Medulla oblongata (tissue), 1 donor: ENCODE data around the gene GSTO2.

Experiments used
- DNase-seq: peaks from one replicate; pipeline ENCODE4 v3.0.0-alpha.2; 2015; ENCODE audit errors: extremely low spot score

GSTO2 gene

GRCh38 chr10:104307576-104308438 lies 38.8 kb downstream of the GSTO2 start:
- DNase-seq, result no peak

DNA sequence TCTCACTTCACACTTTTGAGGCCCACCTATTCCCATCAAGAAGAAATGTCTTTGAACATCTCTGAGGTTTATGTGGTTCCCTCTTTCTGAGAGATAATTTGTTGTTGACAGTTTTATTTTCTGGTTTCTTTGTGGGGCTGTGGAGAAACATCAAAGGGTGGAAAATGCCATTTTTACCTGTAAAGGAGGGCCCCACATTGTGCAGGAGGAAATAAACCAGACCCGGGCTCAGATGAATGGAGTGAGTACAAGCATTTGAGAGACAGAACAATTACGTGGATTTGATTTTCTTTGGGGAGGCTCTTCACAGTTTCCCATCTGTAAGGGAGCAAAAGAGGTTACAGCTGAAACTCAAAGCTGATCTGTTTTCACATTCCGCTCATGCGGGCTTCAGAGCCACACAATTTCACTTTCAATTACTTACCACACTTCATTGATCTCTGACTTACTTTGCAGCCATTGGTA lies 39.5 kb downstream of the GSTO2 start:
- DNase-seq, result no peak

DNA sequence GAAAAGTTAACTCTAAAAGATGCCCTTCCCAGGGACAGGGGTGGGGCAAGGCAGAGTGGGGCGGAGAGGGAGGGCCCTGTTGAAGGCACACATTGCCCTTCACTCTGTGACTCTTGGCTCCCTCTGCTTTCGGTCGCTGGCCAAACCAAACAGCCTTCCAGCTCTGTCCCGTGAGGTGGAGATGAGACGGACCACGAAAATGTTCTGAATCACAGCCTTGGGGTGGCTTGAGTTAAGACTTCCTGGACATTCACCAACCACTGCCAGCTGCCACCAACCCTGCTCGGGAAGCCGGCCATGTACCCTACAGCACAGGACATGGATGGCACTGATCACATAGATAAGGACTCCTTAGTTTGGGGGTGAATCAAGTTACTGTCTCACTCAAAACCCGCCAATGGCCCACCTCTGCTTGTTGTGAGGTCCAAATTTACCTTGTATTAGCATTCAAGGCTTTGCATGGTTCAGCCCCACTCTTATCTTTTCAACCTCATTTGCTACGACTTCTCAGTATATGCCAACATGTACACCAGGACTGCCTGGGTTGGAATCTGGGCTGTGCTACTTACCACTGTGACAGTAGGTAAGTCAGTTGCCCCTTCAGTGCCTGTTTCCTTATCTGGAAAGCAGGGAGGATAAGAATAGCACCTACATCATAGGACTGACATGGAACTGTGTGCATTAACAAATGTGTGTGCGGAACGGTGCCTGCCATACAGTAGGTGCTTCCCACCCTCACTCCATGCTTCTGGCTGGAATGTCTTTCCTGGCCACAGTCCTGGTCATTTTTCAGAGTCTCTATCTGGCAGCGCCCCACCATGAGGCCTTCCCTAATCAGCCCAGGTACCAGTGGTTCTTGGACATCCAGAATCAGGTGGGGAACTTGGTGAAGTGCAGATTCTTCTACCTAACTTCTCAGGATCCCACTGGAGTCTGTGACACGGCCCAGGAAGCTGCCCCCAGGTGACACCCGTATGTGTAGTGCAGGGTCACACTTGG lies 41.3 kb downstream of the GSTO2 start:
- DNase-seq, result peak; percentile 56

DNA sequence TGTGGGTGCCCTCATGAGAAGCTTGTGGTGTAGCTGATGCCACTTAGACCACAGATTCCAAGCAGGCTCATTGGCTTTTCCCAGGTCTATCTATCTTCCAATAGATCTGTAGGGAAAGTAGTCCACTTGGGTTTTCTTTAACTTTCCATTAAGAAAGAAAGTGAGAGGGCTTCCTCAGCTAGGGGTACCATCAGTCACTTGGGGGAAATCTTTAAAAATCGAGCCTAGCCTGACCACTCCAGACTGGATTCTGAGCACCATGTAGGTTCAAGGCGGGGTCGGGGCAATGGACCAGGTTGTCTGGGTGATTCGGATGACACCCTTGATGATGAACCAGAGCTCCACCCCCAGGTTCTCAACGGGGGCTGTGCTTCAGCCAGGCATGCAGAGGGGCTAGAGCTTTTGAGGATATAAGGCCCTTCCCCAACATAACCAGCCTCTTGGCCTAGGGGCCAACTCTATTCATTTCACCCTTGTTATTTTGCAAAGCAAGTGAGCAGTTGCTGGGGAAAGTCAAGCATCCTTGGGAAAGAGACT lies 42.3 kb downstream of the GSTO2 start:
- no peak for DNase-seq

DNA sequence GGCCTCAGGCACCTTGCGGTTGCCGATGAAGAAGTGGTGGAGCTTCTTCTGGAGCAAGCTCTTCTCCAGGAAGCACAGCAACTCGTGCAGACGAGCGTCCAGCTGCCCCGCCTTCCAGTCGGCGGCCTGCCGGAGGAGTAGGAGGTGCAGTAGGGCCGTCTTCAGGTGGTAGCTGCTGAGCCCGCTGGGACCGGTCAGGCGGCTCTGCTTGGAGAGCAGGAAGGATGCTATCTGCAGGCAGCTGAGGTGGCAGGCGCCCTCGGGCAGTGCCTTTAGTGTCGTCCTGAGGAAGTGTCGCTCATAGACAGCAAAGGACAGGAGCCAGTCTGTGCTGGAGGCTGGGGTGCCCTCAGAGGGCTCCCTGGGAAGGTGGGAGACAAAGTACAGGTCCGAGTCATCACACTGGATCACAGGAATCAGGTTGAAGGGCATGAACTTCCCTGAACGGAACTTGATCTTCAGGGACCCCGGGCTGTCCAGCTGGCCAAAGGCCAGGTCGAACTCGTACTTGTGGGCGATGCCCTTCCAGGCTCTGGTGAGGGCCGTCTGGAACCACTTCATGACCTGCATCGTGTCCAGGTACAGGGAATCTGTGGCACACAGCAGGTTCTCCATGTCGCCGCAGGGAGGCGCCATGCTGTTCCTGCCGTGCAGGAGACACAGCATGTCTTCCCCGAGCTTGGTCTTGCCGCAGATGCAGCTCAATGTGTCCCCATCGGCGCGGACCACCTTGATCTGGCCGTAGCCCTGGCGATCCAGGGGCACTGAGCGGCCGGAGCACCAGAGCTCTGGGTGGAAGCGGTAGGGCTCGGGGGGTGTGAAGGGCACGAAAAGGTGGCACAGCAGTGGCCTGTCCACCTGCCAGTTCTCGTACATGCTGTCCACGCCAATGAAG lies 45.9 kb downstream of the GSTO2 start:
- DNase-seq, result no peak

DNA sequence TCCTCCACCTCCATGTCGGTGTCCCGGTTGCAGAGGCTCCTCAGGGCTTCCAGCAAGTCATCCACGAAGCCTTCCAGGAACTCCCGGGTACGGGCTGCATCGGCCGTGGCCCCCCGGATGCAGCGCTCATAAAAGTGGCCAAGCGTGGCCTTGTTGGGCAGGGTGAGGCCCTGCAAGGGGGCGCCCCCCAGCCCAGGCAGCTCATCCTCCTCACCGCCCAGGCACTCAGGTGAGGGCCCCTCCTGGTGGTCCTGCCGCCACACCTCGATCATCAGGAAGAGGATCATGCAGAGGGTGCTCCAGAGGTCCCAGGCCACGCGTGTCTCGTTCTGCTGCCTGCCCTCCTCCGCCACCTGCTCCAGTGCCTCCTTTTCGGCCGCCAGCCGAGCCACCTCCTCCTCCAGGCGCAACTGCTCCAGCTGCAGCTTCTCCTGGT lies 46.5 kb downstream of the GSTO2 start:
- DNase-seq, result no peak

- DNase-seq, result no peak
These were observed 47.5 kb downstream of the GSTO2 start for GRCh38 chr10:104316321-104317099.

GRCh38 chr10:104317269-104317710 lies 48.3 kb downstream of the GSTO2 start:
- no peak for DNase-seq

GRCh38 chr10:104317726-104318299 lies 48.8 kb downstream of the GSTO2 start:
- no peak for DNase-seq

GRCh38 chr10:104318326-104318725 lies 49.3 kb downstream of the GSTO2 start:
- no peak for DNase-seq

DNA sequence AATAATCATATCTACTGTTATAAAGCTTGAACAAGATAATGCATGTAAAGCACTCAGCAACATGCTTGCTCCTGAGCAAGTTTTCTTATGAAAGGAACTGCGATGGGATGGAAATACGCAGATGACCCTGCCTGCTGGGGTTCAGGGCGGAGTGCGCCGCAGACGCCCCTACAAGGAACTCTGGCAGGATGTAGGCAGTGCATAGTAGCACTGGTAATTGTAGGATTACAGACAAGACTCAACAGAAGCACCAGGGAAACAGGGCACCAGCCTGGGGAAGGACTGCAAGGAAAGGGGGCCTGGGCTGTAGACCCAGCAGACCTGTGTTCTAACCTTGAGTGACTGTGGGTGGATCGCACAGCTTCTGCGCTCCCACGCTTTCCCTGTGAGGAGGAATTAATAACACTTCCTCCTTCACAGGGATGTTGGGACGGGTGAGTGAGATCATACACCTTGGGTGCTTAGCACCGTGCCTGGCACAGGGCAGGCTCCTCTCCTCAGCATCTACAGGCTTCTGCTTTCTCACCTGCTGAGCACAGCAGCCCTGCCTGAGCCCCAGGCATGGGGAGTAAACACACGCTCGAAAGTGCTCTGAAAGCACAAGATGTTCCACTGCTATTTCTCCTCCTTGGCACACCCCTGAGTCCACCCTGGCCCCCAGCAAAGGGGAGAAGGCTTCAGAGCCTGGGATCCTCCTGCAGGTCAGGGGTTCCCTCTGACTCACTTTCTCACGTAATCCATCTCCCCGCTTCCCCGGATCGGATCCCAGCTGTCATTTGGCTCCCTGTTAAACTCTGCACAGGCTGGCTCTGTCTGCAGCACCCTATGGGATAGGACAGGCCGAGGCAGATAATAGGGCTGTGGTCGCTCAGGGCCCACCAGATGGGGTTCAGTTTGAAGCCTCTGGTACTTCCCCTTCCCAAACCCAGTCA lies 50.1 kb downstream of the GSTO2 start:
- DNase-seq, result no peak

- DNase-seq, result no peak
These were observed 52.2 kb downstream of the GSTO2 start for GRCh38 chr10:104321226-104321625.

DNA sequence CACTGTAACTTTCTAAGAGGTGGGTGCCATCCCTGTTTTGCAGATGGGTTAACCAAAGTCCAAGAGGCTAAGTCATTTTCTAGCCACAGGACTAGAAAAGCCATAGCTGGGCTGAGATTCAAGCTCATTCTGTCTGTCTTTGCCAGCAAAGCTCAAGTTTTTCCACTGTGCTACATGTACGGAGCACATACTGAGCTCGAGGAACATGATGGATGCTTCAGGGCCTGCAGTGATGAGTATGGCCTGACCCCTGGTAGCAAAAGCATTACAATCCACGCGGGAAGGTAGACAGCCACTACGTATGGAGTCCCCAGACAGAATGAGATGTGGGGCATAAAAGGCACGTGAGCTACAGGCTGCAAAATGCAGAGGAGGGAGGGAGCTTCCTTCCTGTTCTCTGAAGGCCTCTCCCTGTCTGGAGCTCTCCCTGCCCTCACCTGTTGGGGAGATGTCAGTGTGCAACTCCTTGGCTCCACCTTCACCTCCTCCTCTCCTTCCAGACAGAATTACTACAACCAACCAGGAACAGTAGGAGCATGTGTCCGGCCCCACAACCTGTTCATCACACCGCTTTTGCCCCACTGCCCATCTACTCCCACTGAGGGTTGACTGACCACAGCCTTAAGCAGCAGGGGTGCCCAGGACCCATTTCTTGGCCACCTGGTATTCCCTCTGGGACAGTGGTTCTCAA lies 52.9 kb downstream of the GSTO2 start:
- DNase-seq, result no peak

- no peak for DNase-seq
These were observed 53.4 kb downstream of the GSTO2 start for GRCh38 chr10:104322416-104322782.

DNA sequence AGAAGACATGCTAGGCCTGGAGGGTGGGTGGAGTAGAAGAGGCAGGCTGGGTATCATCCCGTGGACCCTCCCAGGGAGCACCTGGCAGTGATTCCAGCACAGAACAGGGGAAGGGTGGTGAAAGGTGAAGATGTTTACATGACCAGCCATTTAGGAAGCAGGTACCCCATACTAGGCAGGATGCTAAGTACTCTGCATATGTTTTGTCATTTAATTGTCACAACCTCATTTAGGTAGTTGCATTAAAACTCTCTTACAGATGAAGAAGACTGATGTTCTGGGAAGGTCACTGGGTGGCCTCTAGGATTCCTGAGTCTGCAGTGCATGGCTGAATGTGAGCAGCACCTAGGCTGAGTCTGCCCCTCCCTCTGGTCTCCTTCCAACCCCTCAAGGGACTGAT lies 54.1 kb downstream of the GSTO2 start:
- DNase-seq, result no peak

- no peak for DNase-seq
These were observed 54.8 kb downstream of the GSTO2 start for GRCh38 chr10:104323760-104324201.

DNA sequence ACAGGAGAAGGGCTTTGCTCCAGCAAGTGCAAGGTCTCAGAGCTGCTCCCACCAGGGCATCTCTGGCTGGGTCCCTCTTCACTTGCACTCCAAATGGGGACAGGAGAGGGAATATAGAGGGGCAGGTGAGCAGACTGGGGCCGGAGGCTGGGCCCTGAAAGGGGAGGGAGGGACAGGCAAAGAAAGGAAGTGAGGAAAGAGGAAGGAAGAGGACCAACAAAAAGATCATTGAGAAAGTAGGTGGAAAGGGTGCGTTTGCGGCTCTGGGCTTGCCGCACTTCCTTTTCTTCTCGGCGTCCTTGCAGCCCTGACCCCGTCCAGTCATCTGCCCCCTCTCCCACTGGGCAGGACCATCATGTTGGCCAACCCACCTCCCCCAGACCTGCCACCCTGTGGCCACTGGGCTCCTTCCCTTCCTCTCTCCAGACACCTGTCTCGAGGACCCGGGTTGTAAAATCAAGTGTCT lies 55.3 kb downstream of the GSTO2 start:
- no peak for DNase-seq

- DNase-seq, result no peak
These were observed 55.9 kb downstream of the GSTO2 start for GRCh38 chr10:104324931-104325330.
